ENCODE measurements around the gene IFI27L2.
A peak's percentile ranks its signal among the peaks of the same experiment; 100 is the strongest.

Gene IFI27L2

GRCh38 chr14:94173885-94174603 is 44.6 kb upstream of the IFI27L2 start, which contains the start of gene PPP4R4:
PPP4R4 (plus strand) TSS chr14:94174322; CDS start chr14:94174466, 144 bp downstream.
- TF ChIP-seq CTCF (IDR thresholded peaks at IDR 0.05; ENCODE audit: control insufficient read depth, extremely low read depth, insufficient read depth) = no peak
- DNase-seq (ENCODE audit: low read depth) = peak; percentile 23
- H3K4me3 ChIP-seq (ENCODE audit: low read depth, low read length) = peak within 1 kb of the TSS; percentile 53

DNA sequence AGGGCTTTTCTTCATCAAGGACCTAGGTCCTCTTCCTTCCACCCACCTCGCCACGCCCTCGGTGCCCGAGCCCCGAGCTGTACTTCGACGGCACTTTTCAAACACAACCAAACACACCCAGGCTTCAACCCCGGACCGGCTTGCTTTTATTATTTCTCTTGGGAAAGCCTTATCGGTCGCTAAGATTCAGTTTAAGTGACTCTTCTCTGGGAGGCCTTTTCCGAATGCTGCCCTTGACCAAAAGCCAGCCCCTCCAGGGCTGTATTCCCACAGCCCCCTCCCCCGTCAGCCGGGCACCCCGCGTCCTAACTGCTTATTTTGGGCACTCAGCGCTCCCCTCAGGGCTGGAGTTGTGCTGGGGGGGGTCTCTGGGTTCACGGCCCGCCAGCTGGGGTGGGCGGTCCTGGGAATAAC is 44.1 kb upstream of the IFI27L2 start:
- H3K4me3 ChIP-seq (ENCODE audit: low read depth, low read length) = peak overlapping the region; percentile 53
- no peak for DNase-seq (ENCODE audit: low read depth)
- no peak for TF ChIP-seq CTCF (IDR thresholded peaks at IDR 0.05; ENCODE audit: control insufficient read depth, extremely low read depth, insufficient read depth)

DNA sequence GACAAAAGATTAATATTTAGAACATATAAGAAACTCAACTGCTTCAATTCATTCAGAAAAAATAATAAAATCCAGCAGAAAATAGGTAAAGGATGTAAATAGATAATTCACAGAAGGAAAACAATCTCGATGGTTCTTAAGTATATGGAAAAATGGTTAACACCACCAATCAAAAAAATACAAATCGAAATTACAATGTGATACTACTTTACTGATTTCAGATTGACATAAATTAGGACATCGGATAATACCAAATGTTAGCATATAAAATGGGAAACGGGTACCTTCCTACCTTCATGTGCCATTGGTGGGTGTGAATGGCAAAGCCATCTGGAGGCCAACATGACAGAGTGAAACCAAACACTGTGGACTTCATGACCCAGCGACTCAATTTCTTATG is 43.1 kb upstream of the IFI27L2 start:
- no peak overlapping the region for H3K4me3 ChIP-seq (ENCODE audit: low read depth, low read length)
- TF ChIP-seq CTCF (IDR thresholded peaks at IDR 0.05; ENCODE audit: control insufficient read depth, extremely low read depth, insufficient read depth) = no peak
- DNase-seq (ENCODE audit: low read depth) = no peak

GRCh38 chr14:94171208-94171607 is 41.8 kb upstream of the IFI27L2 start:
- no peak for TF ChIP-seq CTCF (IDR thresholded peaks at IDR 0.05; ENCODE audit: control insufficient read depth, extremely low read depth, insufficient read depth)
- no peak overlapping the region for H3K4me3 ChIP-seq (ENCODE audit: low read depth, low read length)
- DNase-seq (ENCODE audit: low read depth) = no peak

DNA sequence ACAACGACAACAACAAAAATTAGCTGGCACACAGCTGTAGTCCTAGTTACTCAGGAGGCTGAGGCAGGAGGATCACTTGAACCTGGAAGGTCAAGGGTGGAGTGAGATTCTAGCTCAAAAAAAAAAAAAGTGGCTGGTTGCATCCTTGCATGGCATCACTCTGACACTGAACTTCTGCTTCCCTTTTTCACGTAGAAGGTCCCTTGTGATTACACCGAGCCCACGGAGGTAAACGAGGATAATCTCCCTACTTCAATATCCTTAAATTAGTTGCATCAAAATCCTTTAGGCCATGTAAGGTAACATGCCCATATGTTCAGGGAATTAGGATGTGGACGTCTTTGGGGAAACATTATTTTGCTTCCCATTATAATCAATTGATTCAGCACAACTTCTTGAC is 40.7 kb upstream of the IFI27L2 start:
- TF ChIP-seq CTCF (IDR thresholded peaks at IDR 0.05; ENCODE audit: control insufficient read depth, extremely low read depth, insufficient read depth) = no peak
- DNase-seq (ENCODE audit: low read depth) = no peak
- no peak overlapping the region for H3K4me3 ChIP-seq (ENCODE audit: low read depth, low read length)

DNA sequence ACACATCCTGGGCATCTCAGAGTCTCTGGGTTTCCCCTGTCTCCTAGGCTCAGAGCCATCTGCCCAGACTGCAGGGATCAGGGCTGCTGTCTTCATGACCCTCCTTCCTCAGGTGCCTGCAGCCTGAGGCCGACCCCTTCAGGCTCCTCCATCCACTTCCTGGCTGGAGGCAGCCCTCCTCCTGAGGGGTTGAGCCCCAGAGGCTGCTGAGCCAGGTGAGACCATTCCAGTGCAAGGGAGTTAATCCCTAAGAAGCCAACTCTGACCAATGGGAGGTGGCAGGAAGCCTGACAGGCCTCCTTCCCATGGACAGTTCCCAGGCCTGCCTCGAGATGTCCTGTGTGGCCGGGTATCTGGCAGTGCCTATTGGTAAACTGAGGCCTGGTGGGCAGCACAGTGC is 36.3 kb upstream of the IFI27L2 start:
- H3K4me3 ChIP-seq (ENCODE audit: low read depth, low read length) = no peak overlapping the region
- DNase-seq (ENCODE audit: low read depth) = no peak
- TF ChIP-seq CTCF (IDR thresholded peaks at IDR 0.05; ENCODE audit: control insufficient read depth, extremely low read depth, insufficient read depth) = no peak
